Muscle of arm (tissue), 12 donors: ENCODE data around the gene TUBB4B. TPM values are rescaled to one million over a fixed set of nuclear protein-coding genes. Genes with fewer than 3 reads are reported as not detected.

Source experiments
- DNase-seq: peaks from one replicate; pipeline ENCODE4 v3.0.0-alpha.2; 2013
- polyA plus RNA-seq, 12 donors: library from polyadenylated mRNA; unstranded; fragments of 120-200 nt; gene quantifications; one replicate each; pipeline ENCODE4 v1.2.1, GENCODE V29; 2013; ENCODE audit not compliant: insufficient read length in 12 of 12

The TUBB4B gene
- polyA plus RNA-seq, 12 donors, result 121 to 306 (median 157) TPM; not detected in 1

DNA sequence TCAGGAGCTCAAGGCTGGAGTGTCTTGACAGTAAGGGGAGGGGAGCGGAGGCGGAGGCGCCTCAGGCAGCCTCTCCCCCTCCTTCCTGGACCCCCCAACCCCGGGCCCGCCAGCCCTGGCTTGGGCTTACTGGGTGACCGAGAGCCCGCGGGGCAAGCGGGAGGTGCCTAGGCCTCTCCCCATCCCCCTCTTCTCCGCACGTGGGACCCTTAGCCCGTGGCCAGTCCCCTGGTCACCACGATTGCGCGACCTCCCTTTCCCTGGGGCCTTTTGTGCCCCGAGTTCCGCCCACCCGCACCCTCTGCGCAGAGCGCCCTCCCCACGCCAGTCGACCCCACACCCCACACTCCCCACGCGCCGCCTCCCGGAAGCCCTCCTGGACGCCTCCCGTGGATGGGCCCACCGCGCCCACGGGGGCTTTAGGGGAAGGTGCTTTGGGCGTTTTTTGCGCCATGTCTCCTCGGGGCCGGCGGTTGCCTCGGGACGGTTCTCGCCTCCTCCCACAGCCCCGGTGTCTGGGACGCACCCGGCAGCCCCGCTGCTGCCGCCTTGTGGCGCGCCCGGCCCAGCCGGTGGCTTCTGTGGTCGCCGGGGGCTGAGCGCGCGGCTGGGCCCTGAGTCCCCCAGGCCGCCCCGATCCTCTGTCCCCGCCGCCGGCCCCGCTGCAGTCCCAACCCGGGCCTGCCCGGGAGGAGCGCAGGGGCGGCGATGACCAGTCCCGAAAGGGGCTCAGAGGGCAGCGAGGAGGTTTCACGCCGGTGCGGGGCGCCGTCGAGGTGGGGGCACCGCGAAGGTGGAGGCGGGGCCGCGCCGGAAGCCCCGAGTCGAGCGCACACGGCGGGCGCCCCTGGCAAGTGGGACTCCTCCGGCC, 39.6 kb downstream of the TUBB4B start:
- no peak for DNase-seq

DNA sequence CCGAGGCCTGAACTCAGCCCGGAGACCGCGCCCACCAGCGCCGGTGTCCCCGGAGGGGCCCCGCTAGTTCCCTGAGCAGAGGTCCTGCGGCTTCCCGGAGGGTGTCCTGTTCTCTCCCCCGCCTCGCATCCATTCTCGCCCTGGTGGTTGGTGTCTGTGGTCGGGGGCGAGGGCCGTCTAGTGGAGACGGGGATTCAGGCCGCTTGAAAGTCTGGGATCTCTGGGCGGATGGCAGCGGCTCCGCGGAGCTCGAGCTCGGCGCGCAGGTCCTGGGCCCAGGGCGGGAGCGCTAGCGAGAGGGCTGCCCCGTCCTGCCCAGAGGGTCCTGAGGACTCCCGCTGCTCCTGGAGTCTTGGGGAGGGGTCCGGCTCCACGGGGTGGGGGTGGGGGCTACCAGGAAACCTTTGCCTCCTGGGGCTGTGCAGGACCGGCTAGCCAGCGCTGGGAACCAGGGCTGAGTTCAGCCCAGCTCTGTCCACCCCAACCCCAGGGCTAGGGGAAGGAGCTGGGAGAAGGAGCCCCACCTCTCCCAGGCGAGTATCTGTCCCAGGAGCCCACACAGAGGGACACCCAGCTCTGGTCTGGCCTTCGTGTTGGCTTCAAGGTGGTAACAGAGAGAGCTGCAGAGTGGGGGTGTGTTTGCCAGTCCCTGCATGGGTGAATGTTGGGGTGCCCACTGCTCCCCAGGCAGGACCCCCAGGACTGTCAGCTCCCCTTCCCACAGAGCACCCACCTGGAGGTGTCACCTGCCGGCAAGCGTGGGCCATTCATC, 40.4 kb downstream of the TUBB4B start:
- DNase-seq, result no peak

DNA sequence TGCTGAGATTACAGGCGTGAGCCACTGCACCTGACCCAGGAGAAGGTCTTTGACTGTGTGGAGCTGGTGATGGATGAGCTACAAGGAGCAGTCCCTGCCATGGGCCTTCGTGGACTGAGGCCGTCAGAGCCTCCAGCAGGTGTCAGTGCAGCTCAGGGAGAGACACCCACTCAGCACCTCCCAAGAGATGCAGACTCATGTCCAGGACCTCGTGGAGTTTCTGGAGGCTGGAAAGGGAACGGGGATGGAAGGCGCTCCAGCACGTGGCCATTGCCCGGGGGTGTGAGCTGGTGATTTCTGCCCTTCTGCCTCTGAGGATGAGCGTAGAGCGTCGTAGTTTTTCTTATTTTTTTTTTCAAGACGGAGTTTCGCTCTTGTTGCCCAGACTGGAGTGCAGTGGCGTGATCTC, 45.9 kb downstream of the TUBB4B start:
- no peak for DNase-seq

DNA sequence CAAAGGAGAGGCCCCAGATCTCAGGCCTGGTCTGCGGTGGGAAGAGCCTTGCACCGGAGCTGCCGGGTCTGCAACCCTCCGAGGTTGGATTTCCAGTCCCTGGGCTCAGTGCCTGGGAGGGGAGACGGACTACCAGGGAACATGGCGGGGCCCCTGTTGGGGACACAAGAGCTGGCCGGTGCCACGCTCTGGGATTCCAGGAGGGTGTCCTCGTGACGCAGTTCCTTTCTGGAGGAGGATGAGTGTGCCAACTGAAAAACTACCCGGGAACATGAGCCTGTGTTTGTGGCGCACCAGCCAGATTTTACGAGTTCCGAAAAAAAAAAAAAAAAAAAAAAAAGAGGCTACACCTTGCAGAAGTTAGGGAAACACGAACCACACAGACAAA, 52.0 kb downstream of the TUBB4B start:
- DNase-seq, result no peak

Other genes starting within 250 kb of the TUBB4B start
- gene PAXX, start 248.9 kb upstream of the TUBB4B start, polyA plus RNA-seq, result 10 to 100 TPM in 11 of 12 donors, not detected in 1; 15.5 to 51.6 (median 19.6) TPM
- gene CLIC3, start 244.7 kb upstream of the TUBB4B start, polyA plus RNA-seq, result 10 to 100 TPM in 1 of 12 donors, 1 to 10 TPM in 2, under 1 TPM in 6, not detected in 3; 0.23 to 26.6 (median 0.49) TPM
- 10 to 100 TPM in 11 of 12 donors, not detected in 1; 10.1 to 28.9 (median 13.0) TPM for gene ABCA2, start 213.1 kb upstream of the TUBB4B start, polyA plus RNA-seq
- under 1 TPM in 3 of 12 donors, not detected in 9; 0.05 to 0.45 (median 0.08) TPM for gene FUT7, start 209.2 kb upstream of the TUBB4B start, polyA plus RNA-seq
- 10 to 100 TPM in 11 of 12 donors, not detected in 1; 26.6 to 48.0 (median 30.3) TPM for gene NPDC1, start 195.1 kb upstream of the TUBB4B start, polyA plus RNA-seq
- gene ENTPD2, start 187.2 kb upstream of the TUBB4B start, polyA plus RNA-seq, result 10 to 100 TPM in 7 of 12 donors, 1 to 10 TPM in 4, not detected in 1; 8.6 to 21.8 (median 12.8) TPM
- 1 to 10 TPM in 11 of 12 donors, not detected in 1; 2.0 to 8.0 (median 3.3) TPM for gene SAPCD2, start 170.7 kb upstream of the TUBB4B start, polyA plus RNA-seq
- gene UAP1L1, start 163.8 kb upstream of the TUBB4B start, polyA plus RNA-seq, result 1 to 10 TPM in 10 of 12 donors, not detected in 2; 1.4 to 3.8 (median 1.8) TPM
- gene MAN1B1, start 154.3 kb upstream of the TUBB4B start, polyA plus RNA-seq, result 10 to 100 TPM in 11 of 12 donors, not detected in 1; 34.2 to 65.1 (median 37.7) TPM
- 10 to 100 TPM in 11 of 12 donors, not detected in 1; 16.7 to 86.0 (median 23.7) TPM for gene DPP7, start 126.6 kb upstream of the TUBB4B start, polyA plus RNA-seq
- gene GRIN1, start 102.1 kb upstream of the TUBB4B start, polyA plus RNA-seq, result under 1 TPM in 4 of 12 donors, not detected in 8; 0.09 to 0.84 (median 0.14) TPM
- gene LRRC26, start 71.2 kb upstream of the TUBB4B start, polyA plus RNA-seq, result not detected
- not detected for gene TMEM210, start 69.2 kb upstream of the TUBB4B start, polyA plus RNA-seq
- gene ANAPC2, start 52.7 kb upstream of the TUBB4B start, polyA plus RNA-seq, result 10 to 100 TPM in 11 of 12 donors, not detected in 1; 21.1 to 36.5 (median 30.4) TPM
- gene SSNA1, start 52.6 kb upstream of the TUBB4B start, polyA plus RNA-seq, result 10 to 100 TPM in 11 of 12 donors, not detected in 1; 36.2 to 86.3 (median 45.8) TPM
- gene TPRN, start 40.5 kb upstream of the TUBB4B start, polyA plus RNA-seq, result 10 to 100 TPM in 2 of 12 donors, 1 to 10 TPM in 9, not detected in 1; 4.2 to 10.4 (median 7.9) TPM
- gene TMEM203, start 35.6 kb upstream of the TUBB4B start, polyA plus RNA-seq, result 10 to 100 TPM in 11 of 12 donors, not detected in 1; 20.7 to 39.2 (median 31.1) TPM
- 10 to 100 TPM in 2 of 12 donors, 1 to 10 TPM in 9, not detected in 1; 4.9 to 13.3 (median 6.9) TPM for gene NDOR1, start 35.6 kb upstream of the TUBB4B start, polyA plus RNA-seq
- 1 to 10 TPM in 10 of 12 donors, not detected in 2; 1.7 to 7.1 (median 2.3) TPM for gene RNF208, start 19.0 kb upstream of the TUBB4B start, polyA plus RNA-seq
- gene CYSRT1, start 16.1 kb upstream of the TUBB4B start, polyA plus RNA-seq, result 1 to 10 TPM in 9 of 12 donors, under 1 TPM in 1, not detected in 2; 0.91 to 3.2 (median 2.1) TPM
- gene RNF224, start 13.8 kb upstream of the TUBB4B start, polyA plus RNA-seq, result 1 to 10 TPM in 7 of 12 donors, under 1 TPM in 3, not detected in 2; 0.66 to 2.9 (median 1.3) TPM
- 1 to 10 TPM in 6 of 12 donors, under 1 TPM in 4, not detected in 2; 0.43 to 1.6 (median 1.0) TPM for gene SLC34A3, start 10.4 kb upstream of the TUBB4B start, polyA plus RNA-seq
- gene STPG3, start 10.0 kb downstream of the TUBB4B start, polyA plus RNA-seq, result under 1 TPM in 6 of 12 donors, not detected in 6; 0.24 to 0.54 (median 0.30) TPM
- 10 to 100 TPM in 11 of 12 donors, not detected in 1; 31.1 to 52.0 (median 39.2) TPM for gene NELFB, start 14.0 kb downstream of the TUBB4B start, polyA plus RNA-seq
- 10 to 100 TPM in 1 of 12 donors, 1 to 10 TPM in 10, not detected in 1; 3.5 to 14.8 (median 4.4) TPM for gene TOR4A, start 36.4 kb downstream of the TUBB4B start, polyA plus RNA-seq
- 10 to 100 TPM in 2 of 12 donors, 1 to 10 TPM in 9, not detected in 1; 2.6 to 28.7 (median 4.3) TPM for gene NRARP, start 61.0 kb downstream of the TUBB4B start, polyA plus RNA-seq
- gene EXD3, start 181.9 kb downstream of the TUBB4B start, polyA plus RNA-seq, result 10 to 100 TPM in 8 of 12 donors, 1 to 10 TPM in 3, not detected in 1; 6.7 to 21.6 (median 11.6) TPM
- 1 to 10 TPM in 10 of 12 donors, not detected in 2; 1.4 to 3.1 (median 2.4) TPM for gene NOXA1, start 182.1 kb downstream of the TUBB4B start, polyA plus RNA-seq
- gene ENTPD8, start 200.1 kb downstream of the TUBB4B start, polyA plus RNA-seq, result 1 to 10 TPM in 1 of 12 donors, under 1 TPM in 10, not detected in 1; 0.11 to 6.2 (median 0.34) TPM
- gene NSMF, start 218.0 kb downstream of the TUBB4B start, polyA plus RNA-seq, result 10 to 100 TPM in 11 of 12 donors, not detected in 1; 13.4 to 40.8 (median 17.9) TPM